AG20443 (cell line): Measurements from ENCODE around the gene CAPN2.

Source experiments
- DNase-seq: peaks from one replicate; pipeline ENCODE4 v3.0.0; 2012; ENCODE audit warnings: low spot score, mixed read lengths

Gene CAPN2

GRCh38 chr1:223761411-223761810 is 49.1 kb downstream of the CAPN2 start:
- no peak for DNase-seq

- DNase-seq: no peak
These were observed 50.9 kb downstream of the CAPN2 start for GRCh38 chr1:223763251-223763650.

- no peak for DNase-seq
These were observed 51.5 kb downstream of the CAPN2 start for GRCh38 chr1:223763881-223764280.

- no peak for DNase-seq
These were observed 52.8 kb downstream of the CAPN2 start for GRCh38 chr1:223765036-223765718.

GRCh38 chr1:223765719-223766340 is 53.5 kb downstream of the CAPN2 start:
- no peak for DNase-seq

- DNase-seq: no peak
These were observed 58.4 kb downstream of the CAPN2 start for GRCh38 chr1:223770621-223771315.

- DNase-seq: no peak
These were observed 59.1 kb downstream of the CAPN2 start for GRCh38 chr1:223771469-223771813.

GRCh38 chr1:223771814-223772770 is 59.8 kb downstream of the CAPN2 start:
- DNase-seq: peak; percentile 66

- DNase-seq: no peak
These were observed 60.4 kb downstream of the CAPN2 start for GRCh38 chr1:223772771-223773160.

GRCh38 chr1:223774134-223774814 is 61.9 kb downstream of the CAPN2 start:
- no peak for DNase-seq

GRCh38 chr1:223775054-223775453 is 62.7 kb downstream of the CAPN2 start:
- no peak for DNase-seq

GRCh38 chr1:223775711-223776074 is 63.4 kb downstream of the CAPN2 start:
- DNase-seq: no peak

- DNase-seq: peak; percentile 39
These were observed 63.9 kb downstream of the CAPN2 start for GRCh38 chr1:223776075-223776814.

GRCh38 chr1:223776826-223777454 is 64.6 kb downstream of the CAPN2 start:
- no peak for DNase-seq

- DNase-seq: no peak
These were observed 68.0 kb downstream of the CAPN2 start for GRCh38 chr1:223780318-223780717.

GRCh38 chr1:223780949-223781348 is 68.6 kb downstream of the CAPN2 start:
- no peak for DNase-seq

GRCh38 chr1:223783676-223784075 is 71.3 kb downstream of the CAPN2 start:
- no peak for DNase-seq

GRCh38 chr1:223784541-223784940 is 72.2 kb downstream of the CAPN2 start:
- DNase-seq: no peak

- no peak for DNase-seq
These were observed 73.5 kb downstream of the CAPN2 start for GRCh38 chr1:223785808-223786207.

- DNase-seq: no peak
These were observed 76.5 kb downstream of the CAPN2 start for GRCh38 chr1:223788746-223789415.
